ENCODE results near the gene COL4A1.

COL4A1 gene

DNA sequence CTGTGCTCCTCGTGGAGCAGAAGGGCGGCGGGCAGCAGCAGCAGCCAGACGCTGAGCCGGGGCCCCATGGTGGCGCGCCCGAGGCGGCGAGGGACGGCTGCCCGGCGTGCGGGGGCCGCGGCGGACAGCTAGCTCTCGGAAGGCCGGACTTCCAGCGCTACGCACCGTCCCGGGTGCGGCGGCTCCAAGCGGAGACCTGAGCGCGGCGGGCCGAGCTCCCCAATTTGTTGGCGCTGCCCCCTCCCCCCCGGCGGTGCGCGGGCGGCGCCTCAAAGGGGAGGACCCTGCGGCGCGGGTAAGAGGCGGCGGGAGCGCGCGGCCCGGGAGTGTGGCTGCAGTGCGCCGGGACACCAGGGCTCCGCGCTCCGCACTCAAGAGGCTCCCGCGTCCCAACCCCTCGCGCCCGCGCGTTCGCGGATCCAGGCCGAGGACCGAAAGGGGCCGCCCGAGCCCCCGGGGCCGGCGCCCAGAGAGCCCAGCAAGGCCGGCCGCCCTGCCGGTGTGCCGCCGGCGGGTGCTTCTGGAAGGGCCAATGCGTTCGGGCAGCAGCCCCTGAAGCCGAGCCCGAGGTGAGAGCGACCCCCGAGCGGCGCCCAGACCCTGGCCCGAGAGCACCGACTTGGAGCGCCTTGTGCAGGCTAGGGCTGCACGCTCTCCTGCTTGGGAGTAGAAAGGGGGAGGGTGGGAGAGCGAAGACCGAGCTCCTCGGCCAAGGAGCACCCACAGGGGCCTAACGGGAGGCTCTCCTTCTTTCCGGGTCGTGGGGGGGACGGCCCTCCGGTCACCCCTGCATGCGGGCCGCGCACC is at the start of gene COL4A1, which contains the start of gene COL4A2:
Gene COL4A1, minus strand, starts transcription at position 198 of the 807 bp plus-strand sequence. Its CDS starts 130 bp downstream, at position 68.
Gene COL4A2, plus strand, starts transcription at position 325 of the 807 bp plus-strand sequence. CDS start 620 bp downstream, outside the sequence.
- DNase-seq: no peak

GRCh38 chr13:110356362-110356761 is 49.4 kb upstream of the COL4A1 start:
- no peak for DNase-seq

DNA sequence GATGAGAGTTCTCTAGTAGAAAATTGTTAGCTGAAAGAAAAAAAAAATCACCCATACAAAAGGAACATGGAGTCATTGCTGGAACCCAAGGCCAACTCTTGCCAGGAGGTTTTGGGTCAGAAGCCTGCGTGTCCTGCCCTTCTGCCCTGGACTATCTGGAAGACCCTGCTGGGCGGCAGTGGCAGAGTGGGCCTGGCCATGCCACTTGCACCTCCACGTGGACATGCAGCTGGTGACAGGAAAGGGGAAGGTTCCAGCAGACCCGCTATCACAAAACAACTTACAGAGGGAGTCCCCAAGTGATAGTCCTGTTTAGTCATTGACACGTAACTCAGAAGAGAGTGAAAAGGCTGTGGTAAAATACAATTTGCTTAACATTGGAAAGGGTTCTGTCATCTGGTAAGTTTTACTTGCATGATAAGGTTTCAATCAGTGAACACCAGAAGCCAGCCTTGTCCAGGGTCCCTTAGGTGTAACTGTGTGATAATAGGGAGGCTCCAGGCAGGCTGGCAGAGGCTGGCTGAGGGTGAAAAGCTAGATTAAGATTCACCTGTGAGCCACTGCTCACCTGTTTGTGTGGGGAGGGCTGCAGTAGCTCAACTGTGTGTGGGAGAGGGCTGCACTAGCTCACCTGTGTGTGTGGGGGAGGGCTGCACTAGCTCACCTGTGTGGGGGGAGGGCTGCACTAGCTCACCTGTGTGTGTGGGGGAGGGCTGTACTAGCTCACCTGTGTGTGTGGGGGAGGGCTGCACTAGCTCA is 47.9 kb upstream of the COL4A1 start:
- DNase-seq: no peak

- no peak for DNase-seq
Observed at GRCh38 chr13:110354123-110354627, 47.2 kb upstream of the COL4A1 start.

- DNase-seq: no peak
Observed at GRCh38 chr13:110353339-110353977, 46.5 kb upstream of the COL4A1 start.

DNA sequence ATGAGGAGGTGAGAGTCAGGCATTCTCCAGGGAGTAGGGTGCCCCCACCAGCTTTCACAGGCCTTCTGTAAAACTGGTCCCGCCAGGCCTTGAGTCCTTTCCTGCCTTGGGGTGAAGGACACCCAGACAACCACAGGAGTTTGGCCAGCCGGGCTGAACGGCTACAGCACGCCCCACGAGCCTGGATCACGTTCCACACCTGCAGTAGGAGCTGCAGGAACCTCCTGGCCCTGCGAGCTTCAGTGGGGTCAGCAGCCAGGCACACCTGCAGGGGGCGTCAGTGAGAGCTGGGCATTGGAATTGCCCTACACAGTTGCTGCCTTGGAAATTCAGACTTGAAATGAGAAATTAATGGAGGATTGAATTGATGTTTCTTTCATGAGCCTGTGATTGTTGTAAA is 45.8 kb upstream of the COL4A1 start:
- DNase-seq: no peak

DNA sequence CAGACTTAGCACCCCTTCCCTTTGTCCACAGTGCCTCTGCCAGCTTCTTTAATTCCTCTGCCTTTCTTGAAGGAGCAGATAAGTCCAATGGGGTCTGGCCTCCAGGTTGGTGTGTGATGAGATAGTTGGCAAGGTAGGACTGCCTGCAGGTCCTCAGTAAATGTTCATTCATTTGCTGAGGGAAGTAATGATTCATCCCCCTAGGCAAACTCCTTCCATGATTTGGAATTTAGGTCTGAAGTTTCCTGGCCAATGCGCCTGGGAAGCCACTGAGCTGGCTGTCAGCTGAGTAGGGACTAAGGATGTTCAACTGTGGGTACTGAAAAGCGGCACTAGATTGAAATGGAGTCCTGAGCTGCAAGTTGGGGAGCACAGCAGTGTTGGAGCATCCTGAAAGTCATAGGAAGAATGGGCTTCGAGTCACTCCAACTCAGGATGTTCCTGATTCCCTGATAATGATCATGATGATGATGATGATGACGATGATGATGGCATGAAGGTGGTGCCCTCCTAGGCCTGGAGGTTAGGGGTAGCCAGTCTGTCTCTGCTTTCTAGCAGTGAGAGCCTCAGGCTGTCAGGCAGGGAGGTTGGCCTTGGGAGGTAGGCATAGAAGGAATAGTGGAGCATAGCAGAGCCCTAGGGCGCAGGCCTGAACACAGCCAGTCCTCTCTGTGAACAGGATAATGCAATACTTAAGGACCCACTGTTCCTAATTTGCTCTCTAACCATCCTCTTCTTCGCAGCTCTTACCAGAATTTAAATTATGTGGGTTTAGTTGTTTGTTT is 44.9 kb upstream of the COL4A1 start:
- no peak for DNase-seq

GRCh38 chr13:110350509-110350908 is 43.6 kb upstream of the COL4A1 start:
- no peak for DNase-seq

DNA sequence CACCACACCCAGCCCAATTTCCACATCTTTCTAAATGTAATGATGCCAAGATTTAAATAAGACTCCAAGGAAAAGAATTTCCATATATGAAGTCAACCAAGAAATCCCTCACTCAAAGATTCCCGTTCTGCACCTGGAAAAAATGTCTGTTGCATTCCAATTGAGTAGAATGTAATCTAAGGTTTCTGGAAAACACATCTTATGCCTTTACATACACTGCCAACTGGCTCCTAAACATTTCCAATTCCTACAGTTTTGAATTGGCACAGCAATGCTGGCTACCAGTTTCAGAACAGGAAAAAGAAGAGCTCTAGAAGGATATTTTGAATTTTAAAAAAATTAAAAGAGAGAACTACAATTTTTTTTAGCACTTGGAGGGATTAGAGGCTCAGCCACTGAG is 43.1 kb upstream of the COL4A1 start:
- no peak for DNase-seq

DNA sequence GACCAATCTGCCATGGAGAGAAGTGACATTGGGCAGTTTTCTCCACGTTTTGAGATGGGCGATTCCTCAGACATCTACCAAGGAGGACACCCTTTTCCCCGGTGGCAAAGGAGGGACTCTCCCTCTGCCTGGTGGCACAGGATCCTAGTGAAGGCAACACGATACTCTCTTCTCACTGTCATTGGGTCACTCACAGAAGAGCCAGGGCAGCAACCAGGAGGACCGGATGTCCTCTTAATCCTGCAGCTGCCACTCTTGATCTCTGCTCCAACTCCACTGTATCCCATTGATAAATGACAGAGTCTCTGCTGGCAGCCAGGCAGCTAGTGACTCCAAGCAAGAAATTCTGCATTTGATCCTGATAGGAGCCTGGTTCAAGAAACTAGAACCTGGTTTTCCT is 42.3 kb upstream of the COL4A1 start:
- DNase-seq: no peak

DNA sequence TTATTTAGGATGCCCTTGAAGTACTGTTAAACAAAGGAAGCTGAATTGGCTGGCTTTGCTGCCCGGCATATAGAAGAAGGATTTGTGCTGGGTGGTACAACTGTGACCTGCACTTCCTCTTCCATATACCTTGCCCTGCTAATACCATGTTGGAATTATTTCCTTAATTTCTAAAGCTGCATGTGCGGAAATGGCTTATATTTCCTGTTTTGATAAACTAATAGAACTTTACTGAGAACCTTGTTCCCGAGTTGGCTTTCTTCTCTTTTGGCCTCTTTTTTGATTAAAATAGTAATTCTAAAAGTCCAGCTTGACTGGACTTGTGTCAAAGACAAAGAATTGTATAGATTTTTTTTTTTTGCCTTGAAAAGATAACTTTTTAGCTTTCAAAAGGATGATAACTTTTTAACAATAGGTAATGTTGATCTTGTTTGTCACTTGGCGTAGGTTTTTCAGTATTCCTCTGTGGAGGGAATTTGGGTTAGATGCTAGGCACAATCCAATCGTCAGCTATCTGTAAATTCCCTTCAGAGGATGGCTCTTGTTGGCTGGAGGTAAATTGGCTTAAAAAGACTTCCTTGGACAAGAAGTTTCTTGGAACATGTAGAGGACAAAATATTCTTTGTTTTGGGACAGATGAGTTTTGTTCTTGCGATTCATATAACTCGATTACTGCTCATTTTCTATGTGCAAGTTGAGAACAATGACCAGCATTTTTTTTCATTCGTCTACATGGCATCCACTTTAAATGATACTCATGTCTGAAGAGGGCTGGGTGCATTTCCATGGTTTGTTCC is 41.5 kb upstream of the COL4A1 start:
- no peak for DNase-seq

GRCh38 chr13:110347535-110348308 is 40.8 kb upstream of the COL4A1 start:
- DNase-seq: no peak

GRCh38 chr13:110347088-110347487 is 40.1 kb upstream of the COL4A1 start:
- DNase-seq: no peak

- no peak for DNase-seq
Observed at GRCh38 chr13:110346661-110347067, 39.7 kb upstream of the COL4A1 start.

DNA sequence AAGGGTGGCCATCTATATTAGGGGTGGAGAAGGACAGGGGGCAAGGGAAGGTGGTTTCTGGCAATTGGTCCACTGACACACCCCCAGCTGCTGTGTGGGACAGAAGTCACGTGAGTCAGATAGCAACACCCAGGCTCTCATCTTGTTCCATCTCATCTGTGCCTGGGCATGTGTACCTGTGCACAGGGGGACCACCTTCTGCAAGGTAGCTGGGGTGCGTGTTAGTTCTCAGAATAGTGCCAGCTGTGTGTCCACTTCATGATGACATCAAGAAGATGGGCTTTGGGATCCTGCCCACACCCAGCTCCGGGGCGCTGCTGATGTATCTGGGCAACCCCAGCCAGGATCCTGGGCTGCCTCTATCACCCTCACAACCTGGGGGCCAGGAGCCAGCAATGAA is 38.7 kb upstream of the COL4A1 start:
- DNase-seq: no peak

- DNase-seq: no peak
Observed at GRCh38 chr13:110345266-110345665, 38.3 kb upstream of the COL4A1 start.

DNA sequence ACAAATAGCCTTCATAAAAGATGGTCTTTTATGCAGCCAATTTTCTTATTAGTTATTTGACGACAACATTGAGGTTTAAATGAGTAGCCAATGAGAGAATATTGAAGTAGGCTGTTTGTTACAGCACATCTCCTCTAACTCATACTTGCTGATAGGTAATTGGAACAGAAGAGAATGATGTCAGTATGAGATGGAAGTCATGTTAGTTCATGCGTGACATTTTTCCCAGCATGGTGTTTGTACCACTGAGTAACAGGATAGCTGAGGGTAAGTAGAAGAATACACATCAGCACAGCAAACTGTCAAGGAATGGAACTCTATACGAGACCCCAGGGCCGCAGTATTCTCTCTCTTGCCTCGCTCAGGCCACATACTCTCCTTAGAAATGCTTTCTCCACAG is 37.4 kb upstream of the COL4A1 start:
- DNase-seq: no peak

DNA sequence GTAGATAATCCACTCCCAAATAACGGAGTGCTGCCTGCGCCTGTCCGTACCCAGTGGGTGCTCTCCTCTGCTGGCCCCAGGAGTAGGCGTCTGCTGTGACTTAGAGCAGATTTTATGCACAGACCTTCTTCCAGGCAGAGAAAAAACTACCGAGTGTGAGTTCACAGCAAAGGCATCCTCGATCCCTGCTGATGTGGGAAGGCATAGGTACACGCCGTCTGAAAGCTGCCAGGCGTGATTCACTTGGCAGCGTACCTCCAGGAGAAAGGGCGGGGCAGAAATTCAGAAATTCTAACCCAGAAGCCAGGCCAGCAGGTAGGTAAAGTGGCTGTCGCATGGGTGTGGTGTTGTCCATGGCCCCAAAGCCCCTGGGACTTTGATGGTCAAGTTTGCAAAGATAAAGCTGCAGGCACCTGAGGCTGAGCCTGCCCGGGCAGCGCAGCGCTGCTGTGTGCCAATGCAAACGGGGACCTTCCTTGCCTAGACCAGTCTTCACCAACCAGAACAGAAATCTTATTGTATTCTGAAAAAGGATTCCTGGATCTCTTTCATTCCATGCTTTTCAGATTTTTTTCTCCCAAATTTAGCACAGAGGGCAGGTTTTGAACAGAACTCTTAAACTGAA is 36.4 kb upstream of the COL4A1 start:
- DNase-seq: no peak

- no peak for DNase-seq
Observed at GRCh38 chr13:110342474-110342873, 35.5 kb upstream of the COL4A1 start.
